Nephron (organoid): ENCODE measurements around the gene ARF5.

ENCODE experiments used
- H3K27ac Mint-ChIP-seq, 3 experiments: 2 replicates each; pipeline ENCODE4 v1.8.0; 2020; ENCODE audit warnings: mixed read lengths in 3 of 3, mild to moderate bottlenecking in 2 of 3, moderate library complexity in 1 of 3
- H3K27me3 Mint-ChIP-seq: 2 replicates; pipeline ENCODE4 v1.8.0; 2021; ENCODE audit warnings: low read depth, mild to moderate bottlenecking, moderate library complexity, mixed read lengths
- H3K36me3 Mint-ChIP-seq: 2 replicates; pipeline ENCODE4 v1.8.0; 2020; ENCODE audit warnings: low read depth, mixed read lengths
- H3K4me1 Mint-ChIP-seq: 2 replicates; pipeline ENCODE4 v1.8.0; 2020; ENCODE audit warnings: mixed read lengths
- H3K4me3 Mint-ChIP-seq, 3 experiments: 2 replicates each; pipeline ENCODE4 v1.8.0; 2020; ENCODE audit warnings: mild to moderate bottlenecking in 3 of 3, mixed read lengths in 3 of 3, moderate library complexity in 2 of 3
- H3K9me3 Mint-ChIP-seq: 2 replicates; pipeline ENCODE4 v1.8.0; 2020; ENCODE audit warnings: mixed read lengths
- CTCF ChIP-seq, 3 experiments: fragments of 200-600 bp; sonication (generic); IDR thresholded peaks; one replicate each; pipeline ENCODE4 v1.5.0; 2021; ENCODE audit warnings: antibody characterized with exemption in 3 of 3; ENCODE audit not compliant: unreplicated experiment in 3 of 3

ARF5 gene

GRCh38 chr7:127591189-127591588 lies 3.0 kb downstream of the ARF5 start:
- Mint-ChIP-seq H3K4me3 (peak overlapping the region; percentile 11 to 59 (median 45)), H3K9me3 (no peaks in the 10 kb centered on the region), H3K27me3 (no peaks in the 10 kb centered on the region), H3K27ac (no peak overlapping the region), H3K36me3 (peaks cover 20% of the 10 kb centered on the region), H3K4me1 (peaks cover 14% of the 10 kb centered on the region)
- no peak for TF ChIP-seq CTCF (IDR thresholded peaks at IDR 0.05; ENCODE audit: unreplicated experiment in 3 of 3)

GRCh38 chr7:127591591-127591990 lies 3.4 kb downstream of the ARF5 start:
- H3K4me1 Mint-ChIP-seq, result peaks cover 13% of the 10 kb centered on the region

GRCh38 chr7:127592550-127592949 lies 4.3 kb downstream of the ARF5 start:
- H3K9me3 Mint-ChIP-seq, result no peaks in the 10 kb centered on the region
- H3K4me1 Mint-ChIP-seq, result peaks cover 9% of the 10 kb centered on the region
- no peak for TF ChIP-seq CTCF (IDR thresholded peaks at IDR 0.05; ENCODE audit: unreplicated experiment in 3 of 3)
- H3K4me3 Mint-ChIP-seq, result peak overlapping the region in 1 of 3 experiments; percentile 29
- H3K27ac Mint-ChIP-seq, result no peak overlapping the region
- peaks cover 4% of the 10 kb centered on the region for H3K27me3 Mint-ChIP-seq
- peaks cover 20% of the 10 kb centered on the region for H3K36me3 Mint-ChIP-seq

More at GRCh38 chr7:127591591-127591990, 3.4 kb downstream of the ARF5 start:
- no peak for TF ChIP-seq CTCF (IDR thresholded peaks at IDR 0.05; ENCODE audit: unreplicated experiment in 3 of 3)
- Mint-ChIP-seq H3K9me3 (no peaks in the 10 kb centered on the region), H3K36me3 (peaks cover 20% of the 10 kb centered on the region), H3K4me3 (peak overlapping the region; percentile 11 to 56 (median 45)), H3K27me3 (peaks cover under 1% of the 10 kb centered on the region), H3K27ac (no peak overlapping the region)

GRCh38 chr7:127594490-127594889 lies 6.3 kb downstream of the ARF5 start:
- Mint-ChIP-seq H3K27me3 (peaks cover 4% of the 10 kb centered on the region), H3K4me1 (peaks cover 6% of the 10 kb centered on the region), H3K4me3 (no peak overlapping the region), H3K36me3 (peaks cover 20% of the 10 kb centered on the region), H3K27ac (no peak overlapping the region), H3K9me3 (no peaks in the 10 kb centered on the region)
- TF ChIP-seq CTCF (IDR thresholded peaks at IDR 0.05; ENCODE audit: unreplicated experiment in 3 of 3), result no peak

DNA sequence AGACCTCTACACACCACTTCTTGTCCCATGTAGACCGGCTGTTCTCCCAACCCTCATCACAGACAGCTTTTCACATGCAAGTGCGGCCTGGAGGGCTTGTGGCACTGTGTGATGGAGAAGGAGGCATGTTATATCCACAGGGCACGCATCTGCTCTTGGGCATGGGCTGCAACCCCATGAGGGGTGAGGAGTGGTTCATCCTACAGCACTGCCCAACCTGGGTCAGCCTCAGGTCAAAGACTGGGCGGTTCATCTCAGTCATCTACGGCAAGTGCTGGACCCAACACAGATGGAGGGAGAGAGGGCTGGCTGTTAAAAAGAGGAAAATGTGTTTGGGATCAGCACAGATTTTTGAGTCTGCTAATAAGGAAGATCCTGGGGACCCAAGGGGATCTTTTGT lies 7.5 kb downstream of the ARF5 start:
- Mint-ChIP-seq H3K27ac (no peak overlapping the region), H3K4me3 (no peak overlapping the region), H3K9me3 (no peaks in the 10 kb centered on the region), H3K36me3 (peaks cover 13% of the 10 kb centered on the region), H3K27me3 (peaks cover 4% of the 10 kb centered on the region), H3K4me1 (no peaks in the 10 kb centered on the region)
- TF ChIP-seq CTCF (IDR thresholded peaks at IDR 0.05; ENCODE audit: unreplicated experiment in 3 of 3), result no peak

- no peaks in the 10 kb centered on the region for H3K36me3 Mint-ChIP-seq
- H3K4me1 Mint-ChIP-seq, result no peaks in the 10 kb centered on the region
- no peak overlapping the region for H3K27ac Mint-ChIP-seq
These were observed 10.1 kb downstream of the ARF5 start for GRCh38 chr7:127598318-127598717.

More at GRCh38 chr7:127598318-127598717, 10.1 kb downstream of the ARF5 start:
- TF ChIP-seq CTCF (IDR thresholded peaks at IDR 0.05; ENCODE audit: unreplicated experiment in 3 of 3), result no peak
- H3K27me3 Mint-ChIP-seq, result peaks cover 4% of the 10 kb centered on the region
- H3K9me3 Mint-ChIP-seq, result no peaks in the 10 kb centered on the region
- H3K4me3 Mint-ChIP-seq, result no peak overlapping the region
